Measurements from ENCODE around the gene DLGAP1.

DNA sequence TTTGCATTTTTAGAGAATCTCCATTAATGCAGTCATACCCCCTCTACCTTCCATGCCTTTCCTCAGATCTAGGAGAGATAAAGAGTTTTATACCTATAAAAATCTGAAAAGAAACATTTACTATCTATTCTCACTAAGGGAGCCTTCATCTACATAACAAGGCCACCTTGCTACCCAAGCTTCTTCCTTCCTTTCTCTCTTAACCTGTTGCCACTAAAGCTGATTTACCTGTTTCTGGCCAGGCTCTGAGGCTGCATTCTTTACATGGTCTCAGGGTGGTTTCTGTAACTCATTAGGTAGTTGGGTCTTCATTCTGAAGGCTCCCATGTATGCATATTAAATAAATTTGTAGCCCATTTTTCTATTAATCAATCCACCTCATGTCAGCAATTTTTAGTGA lies 391.6 kb downstream of the DLGAP1 start:
- TF ChIP-seq, protein P1, sequence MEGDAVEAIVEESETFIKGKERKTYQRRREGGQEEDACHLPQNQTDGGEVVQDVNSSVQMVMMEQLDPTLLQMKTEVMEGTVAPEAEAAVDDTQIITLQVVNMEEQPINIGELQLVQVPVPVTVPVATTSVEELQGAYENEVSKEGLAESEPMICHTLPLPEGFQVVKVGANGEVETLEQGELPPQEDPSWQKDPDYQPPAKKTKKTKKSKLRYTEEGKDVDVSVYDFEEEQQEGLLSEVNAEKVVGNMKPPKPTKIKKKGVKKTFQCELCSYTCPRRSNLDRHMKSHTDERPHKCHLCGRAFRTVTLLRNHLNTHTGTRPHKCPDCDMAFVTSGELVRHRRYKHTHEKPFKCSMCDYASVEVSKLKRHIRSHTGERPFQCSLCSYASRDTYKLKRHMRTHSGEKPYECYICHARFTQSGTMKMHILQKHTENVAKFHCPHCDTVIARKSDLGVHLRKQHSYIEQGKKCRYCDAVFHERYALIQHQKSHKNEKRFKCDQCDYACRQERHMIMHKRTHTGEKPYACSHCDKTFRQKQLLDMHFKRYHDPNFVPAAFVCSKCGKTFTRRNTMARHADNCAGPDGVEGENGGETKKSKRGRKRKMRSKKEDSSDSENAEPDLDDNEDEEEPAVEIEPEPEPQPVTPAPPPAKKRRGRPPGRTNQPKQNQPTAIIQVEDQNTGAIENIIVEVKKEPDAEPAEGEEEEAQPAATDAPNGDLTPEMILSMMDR (IDR thresholded peaks at IDR 0.05): no peak
- TF ChIP-seq EP300 (IDR thresholded peaks at IDR 0.05): no peak
- TF ChIP-seq POLR2A (IDR thresholded peaks at IDR 0.05): no peak
